Stimulated activated CD8-positive, alpha-beta memory T cell treated with anti-CD3 and anti-CD28 coated beads, Interleukin-7, amount 100 ng/mL, for 4 hours (primary cell): ENCODE data around the gene PACC1.
"Not testable (repeated sequence)": the region's sequence is repeated elsewhere in the genome, so short reads cannot be mapped to it uniquely, and the experiment has no call there.

Experiments
- DNase-seq, 2 donors: peaks; one replicate each; pipeline ENCODE4 v3.0.0-alpha.2; 2020; ENCODE audit warnings: low read depth in 2 of 2

The PACC1 gene

GRCh38 chr1:212395678-212396437, 18.8 kb downstream of the PACC1 start:
- DNase-seq: not testable (repeated sequence)

- no peak for DNase-seq
Measured at GRCh38 chr1:212388985-212389716, 25.5 kb downstream of the PACC1 start.

GRCh38 chr1:212386029-212386428, 28.7 kb downstream of the PACC1 start:
- no peak for DNase-seq

DNA sequence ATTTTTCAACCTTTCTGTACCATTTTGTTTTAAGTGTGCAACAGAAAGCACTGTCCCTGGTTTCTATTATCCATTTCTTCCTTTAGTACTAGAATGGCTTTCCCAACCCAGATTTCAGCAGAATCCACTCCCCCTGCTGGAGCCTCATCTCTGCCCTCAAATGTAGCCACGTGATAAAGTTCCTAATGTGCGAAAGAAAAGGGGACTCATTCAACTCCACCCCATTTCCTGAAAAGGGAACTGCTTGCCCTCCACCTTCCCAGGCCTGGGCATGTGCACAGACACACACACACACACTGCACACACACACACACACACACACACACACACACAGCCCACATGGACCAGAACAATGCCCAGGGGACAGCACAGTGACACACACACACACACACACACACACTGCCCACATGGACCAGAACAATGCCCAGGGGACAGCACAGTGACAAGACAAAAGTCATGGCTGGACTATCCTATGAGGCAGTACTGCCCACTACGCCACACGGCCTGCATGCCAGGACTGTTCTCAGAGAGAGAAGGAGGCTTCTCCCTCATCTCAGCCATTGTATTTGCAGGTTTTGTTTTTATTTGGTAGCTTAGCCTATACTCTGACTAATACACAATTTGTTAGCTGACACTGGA, 33.2 kb downstream of the PACC1 start:
- DNase-seq: no peak

DNA sequence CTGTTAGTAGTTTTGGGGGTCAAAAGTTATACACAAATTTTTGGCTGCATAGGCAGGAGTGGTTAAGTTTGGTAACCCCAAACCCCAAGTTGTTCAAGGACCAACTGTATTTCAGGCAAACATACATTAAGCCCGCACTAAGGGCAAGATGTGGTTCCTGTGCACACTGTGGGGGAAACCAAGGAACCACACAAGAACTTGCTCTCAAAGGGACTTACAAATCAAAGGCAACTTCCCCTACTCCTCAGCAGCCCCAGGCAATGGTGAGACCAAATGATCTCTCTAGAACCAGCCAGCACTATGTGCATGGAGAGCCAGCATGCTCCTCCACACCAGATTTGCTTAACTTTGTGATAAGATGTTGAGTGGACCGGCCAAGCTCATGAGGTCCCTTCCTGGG, 35.3 kb downstream of the PACC1 start:
- no peak for DNase-seq

DNA sequence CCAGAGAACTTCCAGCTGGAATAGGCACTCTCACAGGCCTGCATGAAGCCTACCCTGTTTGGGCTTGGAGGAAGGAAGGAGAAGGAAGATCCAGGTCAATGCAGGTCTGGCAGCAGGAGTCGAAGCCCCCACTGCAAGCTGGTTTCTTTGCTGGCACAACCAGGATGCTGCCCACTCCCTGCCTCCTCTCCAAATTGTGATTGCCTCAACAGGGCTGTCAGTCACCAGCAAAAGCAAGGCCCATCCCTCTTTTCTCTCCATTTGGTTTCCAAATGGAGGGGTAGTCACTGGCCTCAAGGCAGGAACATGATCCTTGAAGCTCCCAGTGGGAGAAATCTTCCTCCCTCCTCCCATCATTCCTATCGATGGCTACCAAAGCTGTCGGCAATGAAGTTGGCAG, 37.0 kb downstream of the PACC1 start:
- no peak for DNase-seq

DNA sequence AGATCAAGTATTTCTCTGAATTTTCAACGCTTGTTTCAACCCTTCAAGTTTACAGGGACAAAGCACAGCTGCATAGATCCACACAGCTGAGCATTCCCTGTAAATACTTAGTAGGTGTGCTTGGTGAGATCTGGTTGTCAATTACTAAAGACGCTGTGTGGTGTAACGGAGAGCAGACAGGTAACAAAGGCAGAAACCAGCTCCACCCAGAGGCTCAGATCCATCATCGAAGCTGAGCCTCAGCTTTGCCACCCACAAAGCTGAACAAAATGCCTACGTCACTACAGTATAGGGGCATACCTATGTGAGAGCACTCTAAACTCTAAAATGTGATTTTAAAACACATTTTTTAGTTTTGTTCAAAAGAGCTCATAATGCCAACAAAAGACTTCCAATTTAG, 38.7 kb downstream of the PACC1 start:
- no peak for DNase-seq

DNA sequence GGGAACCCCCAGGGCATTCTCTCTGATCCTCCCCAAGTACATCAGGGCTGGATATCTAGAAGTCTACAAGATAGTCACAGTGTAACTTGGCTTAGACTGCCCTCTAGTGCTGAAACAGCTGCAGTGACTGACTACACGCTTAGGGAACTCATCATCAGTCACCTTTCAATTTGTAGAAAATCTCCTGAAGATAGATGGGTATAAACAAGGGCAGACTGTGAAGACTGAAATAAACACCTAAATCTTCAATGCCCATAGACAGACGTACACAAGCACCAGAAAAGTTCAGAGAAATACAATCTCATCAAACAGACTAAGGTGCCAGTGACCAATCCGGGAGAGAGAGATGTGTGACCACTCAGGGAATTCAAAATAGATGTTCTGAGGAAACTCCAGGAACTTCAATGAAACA, 46.6 kb downstream of the PACC1 start:
- DNase-seq: peak; percentile 17 to 43

- no peak for DNase-seq
Measured at GRCh38 chr1:212367474-212368072, 47.1 kb downstream of the PACC1 start.

DNA sequence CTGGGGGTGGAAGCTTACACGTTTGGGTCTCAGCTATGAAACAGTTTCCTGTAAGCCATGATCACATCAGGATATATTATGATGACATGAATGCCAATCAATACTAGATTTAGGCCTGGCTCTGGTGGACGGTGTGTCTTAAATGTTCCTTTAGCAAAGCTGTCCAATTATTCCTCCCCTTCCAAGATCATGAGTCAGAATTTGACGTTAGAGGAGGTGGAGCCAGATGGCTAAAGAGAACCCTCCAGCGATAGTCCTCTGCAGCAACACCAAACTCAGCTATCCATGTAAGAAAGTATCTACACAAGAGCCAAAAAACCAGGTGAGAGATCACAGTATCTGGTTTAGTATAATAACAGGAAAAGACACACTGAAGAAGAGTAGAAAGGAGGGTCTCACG, 47.8 kb downstream of the PACC1 start:
- DNase-seq: no peak

GRCh38 chr1:212364985-212365384, 49.7 kb downstream of the PACC1 start:
- no peak for DNase-seq

GRCh38 chr1:212359794-212360479, 54.7 kb downstream of the PACC1 start:
- no peak for DNase-seq

DNA sequence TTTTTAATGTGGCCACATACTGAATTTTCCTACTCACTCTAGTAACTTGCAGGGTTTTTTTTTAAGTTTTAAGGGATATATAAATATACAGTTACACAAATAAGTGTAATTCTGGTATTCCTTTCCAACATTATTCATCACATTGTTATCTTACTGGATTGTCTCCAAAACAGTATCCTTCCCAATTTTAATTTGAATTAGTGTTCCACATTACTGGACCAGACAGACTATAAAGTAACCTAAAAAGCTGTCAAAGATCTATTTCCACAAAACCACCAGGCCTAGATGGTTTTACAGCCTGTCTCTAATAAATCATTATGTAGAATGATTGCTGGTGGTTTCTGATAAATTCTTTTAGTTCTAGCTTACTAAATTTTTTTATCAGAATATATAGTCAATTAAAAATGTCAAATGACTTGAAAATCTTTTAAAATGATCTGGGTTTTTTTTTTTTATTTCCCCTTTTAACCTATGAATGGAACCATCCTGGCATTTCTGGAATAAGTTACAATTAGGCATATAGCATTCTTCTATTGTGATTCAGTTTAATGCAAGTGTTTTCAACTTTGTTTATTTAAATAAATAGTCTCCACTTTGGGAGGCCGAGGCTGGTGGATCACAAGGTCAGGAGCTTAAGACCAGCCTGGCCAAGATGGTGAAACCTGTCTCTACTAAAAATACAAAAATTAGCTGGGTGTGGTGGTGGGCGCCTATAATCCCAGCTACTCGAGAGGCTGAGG, 59.3 kb downstream of the PACC1 start:
- no peak for DNase-seq

- DNase-seq: no peak
Measured at GRCh38 chr1:212354464-212354863, 60.2 kb downstream of the PACC1 start.

DNA sequence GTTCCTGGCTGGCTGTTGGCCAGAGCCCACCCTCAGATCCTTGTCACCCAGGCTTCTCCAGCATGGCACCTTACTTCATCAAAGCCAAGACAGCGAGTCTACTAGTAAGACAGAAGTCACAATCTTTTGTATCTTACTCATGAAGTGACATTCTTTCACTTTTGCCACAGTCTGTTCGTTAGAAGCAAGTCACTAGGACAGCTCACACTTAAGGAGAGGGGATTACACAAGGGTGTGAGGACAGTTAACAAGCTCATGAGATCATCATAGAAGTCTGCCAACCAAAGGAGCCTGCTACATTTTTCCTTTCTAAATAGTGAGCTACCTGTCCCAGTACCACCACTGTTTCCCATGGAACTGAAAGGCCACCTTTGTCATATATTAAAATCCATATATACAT, 61.5 kb downstream of the PACC1 start:
- DNase-seq: no peak

- DNase-seq: no peak
Measured at GRCh38 chr1:212351588-212352362, 62.9 kb downstream of the PACC1 start.

- DNase-seq: no peak
Measured at GRCh38 chr1:212346601-212347000, 68.1 kb downstream of the PACC1 start.

- no peak for DNase-seq
Measured at GRCh38 chr1:212344905-212345304, 69.8 kb downstream of the PACC1 start.

DNA sequence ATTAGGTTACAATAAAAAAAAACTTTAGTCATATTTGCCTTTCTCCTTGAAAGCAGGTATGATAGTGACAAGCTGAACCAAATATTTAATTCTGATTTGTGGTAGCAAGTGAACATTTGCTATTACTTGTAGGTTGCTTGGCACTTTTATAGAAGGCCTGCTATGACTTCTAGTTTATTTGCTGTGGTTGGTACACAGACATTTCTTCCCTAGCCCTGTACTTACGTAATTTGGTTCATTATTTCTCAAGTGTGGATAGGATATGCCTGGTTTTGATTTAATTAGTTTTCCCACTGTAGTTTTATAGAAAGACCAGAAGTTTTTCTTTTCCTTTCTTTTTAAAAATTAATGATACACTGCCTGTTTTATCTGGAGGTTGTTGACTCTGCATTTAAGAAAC, 73.6 kb downstream of the PACC1 start:
- no peak for DNase-seq

GRCh38 chr1:212329105-212329504, 85.6 kb downstream of the PACC1 start:
- no peak for DNase-seq
